Measurements from ENCODE around the gene HDLBP. TPM values are rescaled to one million over a fixed set of nuclear protein-coding genes. Genes with fewer than 3 reads are reported as not detected.
A peak's percentile ranks its signal among the peaks of the same experiment; 100 is the strongest.

The HDLBP gene, protein sequence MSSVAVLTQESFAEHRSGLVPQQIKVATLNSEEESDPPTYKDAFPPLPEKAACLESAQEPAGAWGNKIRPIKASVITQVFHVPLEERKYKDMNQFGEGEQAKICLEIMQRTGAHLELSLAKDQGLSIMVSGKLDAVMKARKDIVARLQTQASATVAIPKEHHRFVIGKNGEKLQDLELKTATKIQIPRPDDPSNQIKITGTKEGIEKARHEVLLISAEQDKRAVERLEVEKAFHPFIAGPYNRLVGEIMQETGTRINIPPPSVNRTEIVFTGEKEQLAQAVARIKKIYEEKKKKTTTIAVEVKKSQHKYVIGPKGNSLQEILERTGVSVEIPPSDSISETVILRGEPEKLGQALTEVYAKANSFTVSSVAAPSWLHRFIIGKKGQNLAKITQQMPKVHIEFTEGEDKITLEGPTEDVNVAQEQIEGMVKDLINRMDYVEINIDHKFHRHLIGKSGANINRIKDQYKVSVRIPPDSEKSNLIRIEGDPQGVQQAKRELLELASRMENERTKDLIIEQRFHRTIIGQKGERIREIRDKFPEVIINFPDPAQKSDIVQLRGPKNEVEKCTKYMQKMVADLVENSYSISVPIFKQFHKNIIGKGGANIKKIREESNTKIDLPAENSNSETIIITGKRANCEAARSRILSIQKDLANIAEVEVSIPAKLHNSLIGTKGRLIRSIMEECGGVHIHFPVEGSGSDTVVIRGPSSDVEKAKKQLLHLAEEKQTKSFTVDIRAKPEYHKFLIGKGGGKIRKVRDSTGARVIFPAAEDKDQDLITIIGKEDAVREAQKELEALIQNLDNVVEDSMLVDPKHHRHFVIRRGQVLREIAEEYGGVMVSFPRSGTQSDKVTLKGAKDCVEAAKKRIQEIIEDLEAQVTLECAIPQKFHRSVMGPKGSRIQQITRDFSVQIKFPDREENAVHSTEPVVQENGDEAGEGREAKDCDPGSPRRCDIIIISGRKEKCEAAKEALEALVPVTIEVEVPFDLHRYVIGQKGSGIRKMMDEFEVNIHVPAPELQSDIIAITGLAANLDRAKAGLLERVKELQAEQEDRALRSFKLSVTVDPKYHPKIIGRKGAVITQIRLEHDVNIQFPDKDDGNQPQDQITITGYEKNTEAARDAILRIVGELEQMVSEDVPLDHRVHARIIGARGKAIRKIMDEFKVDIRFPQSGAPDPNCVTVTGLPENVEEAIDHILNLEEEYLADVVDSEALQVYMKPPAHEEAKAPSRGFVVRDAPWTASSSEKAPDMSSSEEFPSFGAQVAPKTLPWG (N-terminal part only)
- polyA plus RNA-seq (ENCODE audit: insufficient read length in 12 of 12), result 100 to 1,000 TPM; 322 to 777 (median 352) TPM
- long read RNA-seq, donor 1, full-length matches to known transcripts, result 29 of 443 reads
- long read RNA-seq, donor 1, partial matches to known transcripts, result 414 of 443 reads
- long read RNA-seq, donor 1, other reads (novel, unspliced or antisense), result 0 of 443 reads
- long read RNA-seq, donor 2, full-length matches to known transcripts, result 25 of 316 reads
- long read RNA-seq, donor 2, partial matches to known transcripts, result 203 of 316 reads
- long read RNA-seq, donor 2, other reads (novel, unspliced or antisense), result 88 of 316 reads
- long read RNA-seq, donor 3, full-length matches to known transcripts, result 8 of 148 reads
- long read RNA-seq, donor 3, partial matches to known transcripts, result 114 of 148 reads
- long read RNA-seq, donor 3, other reads (novel, unspliced or antisense), result 26 of 148 reads
- long read RNA-seq, donor 4, full-length matches to known transcripts, result 11 of 100 reads
- long read RNA-seq, donor 4, partial matches to known transcripts, result 76 of 100 reads
- long read RNA-seq, donor 4, other reads (novel, unspliced or antisense), result 13 of 100 reads
- long read RNA-seq, donor 5, full-length matches to known transcripts, result 40 of 622 reads
- long read RNA-seq, donor 5, partial matches to known transcripts, result 471 of 622 reads
- long read RNA-seq, donor 5, other reads (novel, unspliced or antisense), result 111 of 622 reads
- long read RNA-seq, donor 6, full-length matches to known transcripts, result 23 of 171 reads
- long read RNA-seq, donor 6, partial matches to known transcripts, result 122 of 171 reads
- long read RNA-seq, donor 6, other reads (novel, unspliced or antisense), result 26 of 171 reads
- long read RNA-seq, donor 7, full-length matches to known transcripts, result 11 of 186 reads
- long read RNA-seq, donor 7, partial matches to known transcripts, result 155 of 186 reads
- long read RNA-seq, donor 7, other reads (novel, unspliced or antisense), result 20 of 186 reads
- long read RNA-seq, donor 8, full-length matches to known transcripts, result 31 of 523 reads
- long read RNA-seq, donor 8, partial matches to known transcripts, result 483 of 523 reads
- long read RNA-seq, donor 8, other reads (novel, unspliced or antisense), result 9 of 523 reads
- long read RNA-seq, donor 9, full-length matches to known transcripts, result 16 of 298 reads
- long read RNA-seq, donor 9, partial matches to known transcripts, result 282 of 298 reads
- long read RNA-seq, donor 9, other reads (novel, unspliced or antisense), result 0 of 298 reads
- long read RNA-seq, donor 10, full-length matches to known transcripts, result 27 of 328 reads
- long read RNA-seq, donor 10, partial matches to known transcripts, result 296 of 328 reads
- long read RNA-seq, donor 10, other reads (novel, unspliced or antisense), result 5 of 328 reads
- long read RNA-seq, donor 11, full-length matches to known transcripts, result 27 of 448 reads
- long read RNA-seq, donor 11, partial matches to known transcripts, result 362 of 448 reads
- long read RNA-seq, donor 11, other reads (novel, unspliced or antisense), result 59 of 448 reads

DNA sequence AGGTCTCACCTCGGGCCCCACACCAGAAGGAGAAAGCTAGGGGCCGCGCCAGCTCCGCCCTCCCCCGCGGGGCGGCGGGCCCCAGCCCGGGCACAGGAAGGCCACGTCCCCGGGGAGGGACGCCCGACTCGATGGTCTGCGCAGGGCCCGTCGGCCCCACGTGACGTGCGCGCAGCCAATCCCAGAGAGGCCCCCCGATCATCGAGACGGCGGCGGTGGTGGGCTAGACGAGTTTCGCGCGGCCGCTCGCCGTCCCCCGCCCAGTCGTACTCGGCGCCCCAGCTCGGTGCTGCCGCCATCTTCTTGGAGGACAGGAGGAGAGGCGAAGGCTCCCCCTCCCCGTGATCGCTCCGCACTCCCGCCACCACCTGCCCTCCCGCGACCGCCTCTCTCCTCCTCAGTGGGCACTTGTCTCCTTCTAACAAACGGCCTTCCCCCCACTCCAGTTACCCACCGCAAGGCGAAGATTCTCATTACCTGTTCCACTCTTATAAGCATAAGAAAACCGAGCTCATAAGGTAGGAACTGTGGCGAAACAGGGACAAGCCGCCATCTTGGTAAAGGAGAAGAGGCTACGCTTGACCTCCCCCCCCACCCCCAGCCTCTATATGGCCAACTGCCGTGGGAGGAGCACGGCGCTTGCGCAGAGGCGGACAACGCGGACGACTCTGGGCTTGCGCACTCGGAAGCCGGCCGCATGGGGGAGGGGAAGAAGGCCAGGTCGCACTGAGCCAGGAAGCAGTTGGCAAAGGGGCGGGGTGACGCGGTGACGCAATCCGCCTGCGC, at the start of gene HDLBP:
HDLBP (minus strand) TSS at position 580 of the 786 bp plus-strand sequence. CDS start 48,803 bp downstream, outside the sequence.
- peak; percentile 100 for DNase-seq

DNA sequence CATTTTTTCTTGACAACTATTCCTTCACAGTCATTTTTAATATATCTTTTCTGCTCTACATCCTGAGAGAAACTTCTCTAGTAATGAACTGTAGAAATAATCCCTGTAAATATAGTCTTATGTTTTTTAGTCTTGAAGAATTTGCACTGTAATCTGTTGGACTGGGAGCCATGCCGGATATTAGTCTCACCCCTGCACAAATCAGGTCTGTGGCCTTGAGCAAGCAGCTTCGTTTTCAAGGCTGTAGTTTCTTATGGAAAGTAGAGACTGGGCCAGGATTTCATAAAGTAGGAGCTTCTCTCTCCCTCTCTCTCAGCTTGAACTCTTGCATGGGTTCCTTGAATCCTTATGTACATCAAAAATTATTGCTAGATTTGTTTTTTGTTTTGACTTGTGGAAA, 49.3 kb upstream of the HDLBP start:
- no peak for DNase-seq

DNA sequence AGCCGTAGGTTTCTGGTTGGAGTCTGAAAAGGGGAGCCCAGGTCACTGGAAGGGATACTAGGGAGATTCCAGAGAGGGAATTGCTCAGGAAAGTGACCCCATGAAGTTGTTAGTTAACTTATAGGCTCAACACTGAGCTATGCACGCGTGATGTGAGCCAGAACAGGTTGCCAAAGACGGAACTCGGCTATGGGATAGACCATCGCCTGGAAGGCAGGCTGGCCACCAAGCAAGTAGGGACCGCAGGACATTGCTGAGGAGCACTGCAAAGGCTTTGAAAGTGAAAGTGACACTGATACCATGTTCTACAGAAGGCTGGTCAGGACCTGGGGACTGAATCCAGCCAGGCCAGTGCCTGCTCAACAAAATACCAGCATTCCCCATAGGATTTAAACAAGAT, 48.0 kb upstream of the HDLBP start:
- DNase-seq, result no peak

DNA sequence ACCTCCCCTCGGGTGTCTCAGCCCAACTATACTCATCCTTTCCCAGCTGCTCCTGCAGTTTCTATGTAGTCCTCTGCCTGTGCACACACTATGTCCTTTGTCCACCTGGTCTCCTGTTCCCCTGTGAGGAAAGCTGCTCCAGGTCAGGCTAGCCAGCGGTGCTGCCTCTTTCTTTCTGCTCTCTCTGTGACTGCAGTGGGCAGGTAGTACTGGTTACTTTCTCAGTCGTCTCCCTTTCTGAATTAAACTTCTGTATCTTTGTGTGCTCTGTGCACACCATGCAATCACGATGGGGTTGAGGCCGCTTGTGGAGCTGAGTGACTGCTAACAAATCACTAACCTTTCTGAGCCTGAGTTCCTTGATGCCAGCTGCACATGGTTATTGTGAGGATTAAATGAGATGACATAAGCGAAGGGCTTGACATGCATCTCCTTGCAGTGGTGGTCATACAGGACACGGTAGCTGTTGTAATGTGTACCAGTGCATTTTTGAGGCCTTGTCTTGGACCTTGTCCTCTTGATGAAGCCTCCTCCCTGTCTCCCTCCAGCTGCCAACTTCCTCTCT, 44.1 kb upstream of the HDLBP start:
- DNase-seq, result no peak

DNA sequence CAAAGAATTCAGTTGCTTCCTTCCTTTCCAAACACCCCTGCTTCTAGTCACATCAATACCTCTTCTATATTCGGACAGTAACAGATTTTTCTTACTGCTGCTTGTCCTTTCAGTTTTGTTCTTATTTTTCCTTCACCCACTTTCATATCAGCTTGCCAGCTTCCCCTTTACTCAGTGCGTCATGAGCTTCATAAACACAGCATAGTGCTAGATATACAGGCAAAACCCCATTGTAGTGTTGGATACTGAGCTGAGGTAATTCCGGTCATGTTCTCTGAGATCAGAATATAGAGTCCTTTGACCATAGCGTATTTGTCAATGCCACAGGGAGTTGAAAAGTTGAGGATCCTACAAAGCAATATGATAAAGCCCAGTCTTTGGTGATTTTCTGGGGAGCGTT, 43.0 kb upstream of the HDLBP start:
- no peak for DNase-seq

DNA sequence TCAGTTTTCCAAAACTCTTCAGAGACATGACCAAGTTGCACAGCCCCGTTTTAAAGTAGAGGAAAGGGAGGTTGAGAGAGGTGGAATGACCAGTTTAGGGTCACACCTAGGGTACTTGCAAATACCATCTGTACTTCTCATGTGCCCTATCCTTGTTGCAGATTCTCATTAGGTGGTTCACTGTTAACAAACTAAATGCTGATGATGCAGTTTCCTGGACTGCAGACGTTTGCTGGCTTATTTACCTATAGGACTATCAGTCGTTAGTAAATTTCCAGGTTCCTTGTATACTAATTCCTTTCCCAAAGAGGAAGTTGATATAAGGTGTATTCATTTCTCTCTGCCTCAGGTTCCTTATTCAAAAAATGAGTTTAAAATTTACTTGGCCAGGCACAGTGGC, 42.1 kb upstream of the HDLBP start:
- DNase-seq, result no peak

DNA sequence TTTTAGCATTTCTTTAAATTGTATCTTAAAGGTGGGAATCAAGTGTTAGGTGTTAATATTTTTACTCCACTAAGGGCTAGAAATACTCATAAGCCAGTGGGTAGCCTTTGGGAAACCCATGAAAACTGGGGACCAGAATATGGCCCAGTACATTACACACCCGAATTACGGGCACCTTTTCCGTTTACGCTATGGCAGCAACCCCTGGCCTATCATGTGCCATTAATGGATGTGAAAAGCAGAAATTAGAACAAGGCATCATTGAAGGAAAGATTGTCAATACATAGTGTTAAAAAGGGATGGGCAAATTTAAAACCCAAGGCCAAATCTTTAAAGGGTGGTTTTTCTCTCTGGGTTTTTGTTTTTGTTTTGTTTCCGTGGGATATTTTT, 41.4 kb upstream of the HDLBP start:
- DNase-seq, result no peak

DNA sequence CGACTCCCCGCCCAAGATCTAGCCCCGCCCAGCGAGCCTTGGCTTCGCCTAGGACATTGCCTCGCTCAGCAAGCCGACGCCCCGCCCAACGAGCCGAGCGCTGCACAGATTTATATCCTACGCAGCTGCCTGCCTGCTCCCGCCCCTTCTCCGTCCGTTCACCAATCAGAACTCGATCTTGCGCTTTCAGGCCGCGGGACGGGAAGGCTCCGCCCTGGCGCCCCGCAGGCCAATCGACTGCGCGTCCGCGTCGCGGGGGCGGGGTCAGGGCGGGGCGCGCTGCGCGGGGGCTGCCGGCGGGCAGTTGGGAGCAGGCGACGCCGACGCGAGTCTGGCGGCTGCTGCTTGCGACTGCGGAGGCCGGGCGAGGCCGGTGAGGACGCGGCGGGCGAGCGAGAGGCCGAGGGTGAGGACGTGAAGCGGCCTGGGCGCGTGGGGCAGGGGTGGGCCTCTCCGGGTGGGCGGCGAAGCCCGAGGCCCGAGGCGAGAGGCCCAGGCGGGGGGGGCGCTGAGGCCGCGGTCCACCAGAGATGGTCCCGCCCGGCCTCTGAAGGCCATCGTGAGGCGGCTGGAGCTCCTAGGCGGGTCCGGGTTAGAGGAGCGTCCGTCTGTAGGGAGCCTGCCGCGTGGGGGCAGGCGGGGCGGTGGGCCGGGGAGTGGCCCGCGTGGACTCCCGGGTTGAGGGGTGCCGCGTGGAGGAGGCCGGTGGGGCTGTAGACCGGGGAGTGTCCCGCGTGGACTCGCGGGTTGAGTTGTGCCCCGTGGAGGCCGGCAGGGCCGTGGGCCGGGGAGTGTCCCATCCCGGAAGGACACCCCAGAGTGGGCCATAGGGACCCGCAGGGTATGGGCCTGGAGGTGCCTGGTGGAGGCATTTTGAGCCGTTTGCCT, 40.8 kb upstream of the HDLBP start, which contains the start of gene FARP2:
FARP2 (plus strand) TSS at position 303 of the 888 bp plus-strand sequence. CDS start 16,823 bp downstream, outside the sequence.
- peak; percentile 98 for DNase-seq

DNA sequence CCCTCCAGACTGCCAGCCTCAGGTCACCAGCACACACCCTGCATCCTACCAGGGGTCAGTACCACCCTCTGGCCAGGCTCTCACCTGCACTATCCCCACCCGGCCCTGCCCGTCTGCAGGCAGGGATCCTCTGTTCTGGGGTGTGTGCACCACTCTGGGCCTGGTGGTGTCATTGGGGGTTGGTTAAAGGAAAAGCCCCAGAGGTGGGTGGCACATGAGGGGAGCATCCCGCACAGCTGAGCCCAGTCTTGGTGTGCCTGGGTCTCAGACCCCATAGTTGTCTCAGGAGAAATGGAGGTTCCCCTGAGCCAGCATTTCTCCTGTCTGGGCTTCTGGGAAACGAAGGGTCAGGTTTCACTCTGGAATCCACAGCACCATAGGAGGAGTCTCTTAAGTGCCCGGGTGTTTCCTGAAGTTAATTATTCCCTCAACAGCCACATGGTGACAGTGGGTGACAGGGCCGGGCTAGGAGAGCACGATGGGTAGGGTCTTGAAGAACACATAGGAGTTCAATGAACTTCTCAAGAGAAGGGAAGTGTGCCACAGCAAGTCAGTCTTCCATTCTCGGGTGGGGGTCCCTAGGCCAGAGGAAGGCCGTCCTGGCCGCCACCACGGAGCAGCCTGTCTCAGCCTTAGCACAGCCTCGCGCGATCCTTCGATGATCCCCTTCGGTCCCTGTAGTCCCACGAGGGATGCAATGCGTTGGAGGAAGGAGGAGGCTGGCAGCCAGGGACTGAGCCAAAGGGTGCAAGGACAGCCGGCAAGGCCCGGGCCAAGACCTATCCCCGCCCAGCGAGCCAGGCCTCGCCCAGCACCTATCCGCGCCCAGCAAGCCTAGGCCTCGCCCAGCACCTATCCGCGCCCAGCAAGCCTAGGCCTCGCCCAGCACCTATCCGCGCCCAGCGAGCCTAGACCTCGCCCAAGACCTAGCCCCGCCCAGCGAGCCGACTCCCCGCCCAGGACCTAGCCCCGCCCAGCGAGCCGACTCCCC, 39.5 kb upstream of the HDLBP start:
- DNase-seq, result peak; percentile 28

DNA sequence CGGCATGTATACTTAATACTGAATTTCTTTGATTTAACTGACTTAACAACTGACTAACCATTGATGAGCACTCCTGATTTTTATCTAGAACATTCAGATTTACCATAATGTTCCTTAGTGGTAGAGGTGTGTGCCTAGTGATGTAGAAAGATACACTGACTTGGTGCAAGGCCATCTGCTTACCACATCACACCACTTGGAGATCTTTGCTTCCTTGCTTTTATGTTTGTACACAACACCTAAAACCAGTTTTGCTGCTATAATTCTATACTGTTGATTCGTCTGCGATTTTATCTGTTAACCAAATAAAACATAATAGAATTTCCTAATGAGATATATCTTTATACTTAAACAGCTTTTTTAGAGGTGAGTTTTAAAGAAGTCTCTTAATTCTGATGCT, 36.8 kb upstream of the HDLBP start:
- DNase-seq, result no peak

DNA sequence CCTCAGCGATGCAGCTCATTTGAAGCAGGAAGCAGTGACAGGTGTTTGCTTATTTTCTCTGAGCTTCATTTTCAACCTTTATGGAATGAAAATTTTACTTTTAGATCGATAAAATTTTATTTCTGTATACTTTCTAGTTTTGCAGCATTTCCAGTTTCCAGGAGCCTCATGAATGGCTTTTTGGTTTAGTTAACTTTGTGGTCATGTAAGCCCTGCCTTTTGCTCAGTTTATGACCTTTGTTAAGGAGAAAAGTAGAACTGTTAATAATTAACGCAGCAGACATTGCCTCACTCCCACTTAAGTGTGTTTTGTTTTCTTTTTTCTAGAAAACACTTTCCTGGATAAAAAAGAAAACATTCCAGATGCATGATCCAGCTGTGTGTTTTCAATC, 36.2 kb upstream of the HDLBP start:
- no peak for DNase-seq

DNA sequence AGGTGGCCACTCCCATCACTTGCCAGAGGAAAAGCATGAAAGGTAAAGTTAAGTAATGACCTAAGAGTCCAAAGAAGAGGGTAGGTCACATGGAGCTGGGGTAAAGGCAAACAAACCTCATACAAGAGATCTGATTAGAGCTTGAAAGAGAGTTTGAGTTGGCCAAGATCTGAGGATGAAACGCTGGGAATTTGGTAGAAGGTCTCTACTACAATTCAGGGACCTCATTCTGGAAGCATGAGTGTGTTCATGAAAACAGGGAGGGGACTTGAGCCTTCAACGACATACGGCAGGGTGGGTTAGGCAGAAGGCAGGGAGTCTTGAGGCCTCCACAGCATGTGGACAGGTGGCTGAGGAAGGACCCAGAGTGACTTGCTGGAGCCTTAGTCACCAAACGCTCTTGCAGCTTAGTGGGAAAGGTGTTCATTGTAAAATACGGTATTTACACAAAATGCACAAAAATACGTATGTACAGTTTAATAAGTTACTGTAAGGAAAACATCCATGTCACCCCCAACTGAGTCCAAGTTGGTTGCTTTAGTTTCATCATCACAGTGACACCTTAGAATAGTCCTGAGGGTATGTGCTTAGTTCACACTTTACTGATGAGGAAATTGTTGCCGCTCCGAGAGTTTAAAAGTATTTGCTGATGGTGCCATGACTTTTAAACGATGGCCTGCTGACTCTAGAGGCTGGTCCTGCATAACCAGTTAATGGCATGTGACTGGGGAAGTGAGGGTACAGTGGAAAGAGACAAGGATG, 35.6 kb upstream of the HDLBP start:
- no peak for DNase-seq

DNA sequence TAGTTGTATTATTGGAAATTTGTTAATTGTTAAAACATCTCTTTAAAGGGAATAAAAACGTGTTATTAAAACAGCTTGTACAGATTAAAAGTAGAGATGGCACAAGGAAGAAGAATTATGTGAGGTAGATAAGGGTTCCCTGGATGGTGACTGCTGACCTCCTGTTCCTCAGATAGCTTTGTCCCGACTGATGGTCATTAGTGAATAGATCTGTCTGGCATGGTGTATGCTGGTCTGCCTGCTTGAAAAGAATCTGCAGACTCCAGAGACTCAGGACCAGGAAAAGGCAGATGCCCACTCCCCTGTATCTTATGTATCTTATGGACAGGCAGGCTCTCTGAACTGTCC, 35.0 kb upstream of the HDLBP start:
- no peak for DNase-seq

DNA sequence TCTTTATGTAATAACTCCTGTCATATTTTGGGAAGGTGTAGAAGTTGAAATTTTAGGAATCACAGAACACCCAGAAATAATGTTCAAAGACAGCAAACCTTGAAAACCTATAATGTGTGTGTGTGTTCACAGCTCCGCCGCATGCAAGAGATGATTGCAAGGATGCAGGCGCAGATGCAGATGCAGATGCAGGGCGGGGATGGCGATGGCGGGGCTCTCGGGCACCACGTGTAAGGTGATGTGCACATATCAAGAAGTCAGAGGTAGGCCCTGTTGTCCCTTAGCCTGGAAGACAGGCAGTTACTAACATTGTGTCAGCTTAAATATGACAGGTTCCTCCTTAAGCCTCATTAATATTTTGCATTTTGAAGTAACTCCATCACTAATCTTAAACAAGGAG, 34.5 kb upstream of the HDLBP start:
- no peak for DNase-seq

Data from muscle of arm (tissue), 14 donors.